Endometrial microvascular endothelial cells (primary cell): ENCODE data around the gene ARMS2. TPM values are rescaled to one million over a fixed set of nuclear protein-coding genes. Genes with fewer than 3 reads are reported as not detected.

Experiments
- in situ Hi-C: cut with HindIII; loops from 2 replicates; pipeline ENCODE4 v1.10.0; 2017; ENCODE audit warnings: low sequenced_read_pairs, low pct_unique_long_range_greater_than_20kb; ENCODE audit errors: inconsistent ontology term
- total RNA-seq: library from RNA; depleted of rRNA; stranded (reverse); fragments of >200 nt; gene quantifications from one replicate; pipeline ENCODE4 v1.2.3, GENCODE V29; 2015; ENCODE audit errors: inconsistent ontology term

The ARMS2 gene
- total RNA-seq, 1 donor from 2014 or later, result not detected

GRCh38 chr10:122467701-122468100 lies 13.2 kb downstream of the ARMS2 start:
- in situ Hi-C loops, result no loop called here

GRCh38 chr10:122468307-122468925 lies 14.0 kb downstream of the ARMS2 start:
- in situ Hi-C loops, result no loop called here

- in situ Hi-C loops, result no loop called here
Observed at GRCh38 chr10:122468926-122469781, 14.7 kb downstream of the ARMS2 start.

- in situ Hi-C loops, result no loop called here
Observed at GRCh38 chr10:122469848-122470247, 15.4 kb downstream of the ARMS2 start.

- in situ Hi-C loops, result no loop called here
Observed at GRCh38 chr10:122471531-122472177, 17.2 kb downstream of the ARMS2 start.

- in situ Hi-C loops, result no loop called here
Observed at GRCh38 chr10:122473116-122473515, 18.7 kb downstream of the ARMS2 start.

GRCh38 chr10:122474131-122474818 lies 19.8 kb downstream of the ARMS2 start:
- in situ Hi-C loops, result no loop called here

GRCh38 chr10:122475100-122475499 lies 20.6 kb downstream of the ARMS2 start:
- in situ Hi-C loops, result no loop called here

- in situ Hi-C loops, result no loop called here
Observed at GRCh38 chr10:122475591-122476332, 21.3 kb downstream of the ARMS2 start.

- in situ Hi-C loops, result no loop called here
Observed at GRCh38 chr10:122476333-122476695, 21.9 kb downstream of the ARMS2 start.

- in situ Hi-C loops, result no loop called here
Observed at GRCh38 chr10:122477436-122477835, 23.0 kb downstream of the ARMS2 start.

GRCh38 chr10:122478971-122479370 lies 24.5 kb downstream of the ARMS2 start:
- in situ Hi-C loops, result no loop called here

- in situ Hi-C loops, result no loop called here
Observed at GRCh38 chr10:122480146-122480833, 25.8 kb downstream of the ARMS2 start.

GRCh38 chr10:122481296-122482056 lies 27.0 kb downstream of the ARMS2 start:
- in situ Hi-C loops, result no loop called here

GRCh38 chr10:122484276-122485060 lies 30.0 kb downstream of the ARMS2 start:
- in situ Hi-C loops, result no loop called here

GRCh38 chr10:122485670-122486069 lies 31.2 kb downstream of the ARMS2 start:
- in situ Hi-C loops, result no loop called here
